Stimulated activated CD4-positive, alpha-beta T cell treated with anti-CD3 and anti-CD28 coated beads, Interleukin-15, amount 100 ng/mL, for 48 hours (primary cell): ENCODE results near the gene CREG2.

Source experiments
- DNase-seq, 2 donors: peaks; one replicate each; pipeline ENCODE4 v3.0.0-alpha.2; 2020; ENCODE audit warnings: low read depth in 2 of 2

CREG2 gene, protein sequence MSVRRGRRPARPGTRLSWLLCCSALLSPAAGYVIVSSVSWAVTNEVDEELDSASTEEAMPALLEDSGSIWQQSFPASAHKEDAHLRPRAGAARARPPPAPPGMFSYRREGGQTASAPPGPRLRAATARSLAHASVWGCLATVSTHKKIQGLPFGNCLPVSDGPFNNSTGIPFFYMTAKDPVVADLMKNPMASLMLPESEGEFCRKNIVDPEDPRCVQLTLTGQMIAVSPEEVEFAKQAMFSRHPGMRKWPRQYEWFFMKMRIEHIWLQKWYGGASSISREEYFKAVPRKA

DNA sequence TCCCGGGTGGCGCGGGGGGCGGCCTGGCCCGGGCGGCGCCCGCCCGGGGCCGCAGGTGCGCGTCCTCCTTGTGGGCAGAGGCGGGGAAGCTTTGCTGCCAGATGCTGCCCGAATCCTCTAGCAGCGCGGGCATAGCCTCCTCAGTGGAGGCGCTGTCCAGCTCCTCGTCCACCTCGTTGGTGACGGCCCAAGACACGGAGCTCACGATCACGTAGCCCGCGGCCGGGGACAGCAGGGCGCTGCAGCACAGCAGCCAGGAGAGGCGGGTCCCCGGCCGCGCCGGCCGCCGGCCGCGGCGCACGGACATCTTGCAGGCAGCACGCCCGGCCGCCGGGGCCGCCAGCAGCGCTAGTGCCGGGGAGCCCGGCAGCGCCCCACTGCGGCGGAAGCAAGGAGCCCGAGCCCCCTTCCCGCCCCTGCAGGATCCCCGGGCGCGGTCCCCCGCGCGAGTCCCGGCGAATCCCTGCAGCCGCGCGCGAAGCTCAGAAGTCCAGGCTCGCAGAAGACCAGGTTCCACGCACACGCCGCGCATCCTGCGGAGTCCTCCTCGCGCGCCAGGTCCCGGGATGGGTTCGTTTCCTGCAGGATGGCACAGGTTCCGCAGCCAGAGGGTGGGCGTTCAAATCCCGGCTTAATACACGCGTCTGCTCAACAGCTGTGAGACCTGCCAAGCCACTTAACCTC, at the start of gene CREG2:
CREG2 (minus strand) TSS at position 353 of the 684 bp plus-strand sequence; CDS start at position 307, 46 bp downstream.
- DNase-seq, result peak; percentile 29 to 44

DNA sequence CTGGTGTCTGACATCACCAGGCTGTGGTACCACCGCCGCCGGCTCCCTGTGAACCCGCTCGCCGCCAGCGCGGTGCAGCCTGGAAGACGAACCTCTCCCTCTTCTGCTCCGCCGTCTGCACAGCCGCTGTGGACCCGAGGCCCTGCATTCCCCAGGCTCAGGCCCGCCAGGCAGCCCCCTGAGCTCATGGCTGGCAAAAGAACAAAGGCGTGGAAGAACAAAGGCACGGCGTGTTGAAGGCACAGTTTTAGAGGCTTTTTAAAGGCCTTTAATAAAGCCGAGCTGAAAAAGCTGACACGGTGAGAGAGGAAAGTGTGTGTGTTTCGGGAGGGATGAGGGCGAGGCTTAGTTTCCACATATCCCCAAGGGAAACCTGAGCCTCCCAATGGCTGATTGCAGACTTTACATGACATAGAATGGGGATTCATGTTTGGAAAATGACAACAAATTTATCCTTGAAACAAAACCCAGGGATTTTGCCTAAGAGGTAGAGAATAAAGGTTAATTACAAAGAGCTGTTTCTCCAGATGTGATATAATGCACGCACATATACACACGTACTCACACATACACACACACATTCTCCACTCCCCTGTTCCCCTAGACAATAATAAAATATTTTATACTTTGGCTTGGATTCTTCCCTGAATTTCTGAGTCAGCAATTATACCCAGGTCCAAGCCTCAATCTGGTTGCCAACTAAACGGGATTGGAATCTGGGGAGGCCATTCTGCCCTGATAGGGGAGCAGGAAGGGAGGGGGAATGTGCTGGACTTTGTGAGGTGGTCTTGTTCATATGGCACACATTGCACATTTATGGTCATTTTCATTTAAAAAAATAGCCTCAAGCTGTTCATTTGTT, 47.9 kb upstream of the CREG2 start:
- DNase-seq, result no peak

DNA sequence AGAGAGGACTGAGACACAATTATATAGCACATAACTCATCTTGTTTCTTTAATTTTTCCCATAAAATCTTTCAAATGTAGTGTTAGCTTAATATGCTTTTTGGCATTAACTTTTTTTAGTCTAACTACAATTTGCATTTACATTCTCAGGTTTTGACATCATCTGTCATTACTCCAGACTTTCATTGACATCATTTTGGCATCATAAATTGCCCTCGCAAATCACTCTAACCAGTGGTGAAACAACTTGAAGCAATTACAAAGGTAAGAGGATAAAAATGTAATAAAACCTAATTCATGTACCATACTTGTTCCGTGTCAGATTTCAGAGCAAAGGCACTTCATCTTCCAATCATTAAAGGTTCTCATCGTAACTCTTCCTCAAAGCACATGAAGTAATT, 46.2 kb upstream of the CREG2 start:
- no peak for DNase-seq

DNA sequence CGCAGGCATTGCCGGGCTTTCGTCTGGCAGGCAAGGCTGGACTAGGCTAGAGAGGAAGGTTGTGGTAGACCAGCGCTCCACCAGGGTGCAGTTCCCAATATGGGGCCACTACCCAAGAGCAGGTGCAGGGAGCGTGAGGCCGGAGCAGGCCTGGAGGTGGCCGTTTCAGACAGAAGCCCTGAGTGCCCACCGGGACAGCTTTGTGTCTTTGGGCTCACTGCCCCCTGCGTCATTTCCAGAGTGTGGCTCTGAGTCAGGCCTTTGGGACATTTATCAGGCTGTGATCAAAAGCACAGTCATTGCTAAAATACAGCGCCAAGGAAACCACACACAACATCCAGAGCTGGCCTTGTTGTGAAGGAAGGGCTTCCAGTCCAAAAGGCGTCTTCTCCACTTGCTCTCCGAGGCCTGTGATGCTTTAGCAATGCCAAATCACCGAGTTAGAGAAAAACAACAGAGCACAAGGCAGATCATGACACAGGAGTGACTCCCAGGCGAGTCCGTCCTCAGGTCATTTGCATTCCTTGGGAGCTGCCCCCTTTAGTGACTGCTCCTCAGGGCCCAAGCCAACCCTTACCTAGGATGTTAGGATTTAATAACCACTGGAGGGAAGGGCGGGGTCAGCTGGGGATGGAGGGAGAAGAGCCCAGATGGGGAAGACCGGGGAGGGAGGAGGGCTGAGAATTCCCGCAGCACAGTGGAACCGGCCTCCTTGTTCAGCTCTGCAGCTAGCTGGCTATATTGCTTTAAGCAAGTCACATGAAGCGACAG, 45.3 kb upstream of the CREG2 start:
- no peak for DNase-seq

DNA sequence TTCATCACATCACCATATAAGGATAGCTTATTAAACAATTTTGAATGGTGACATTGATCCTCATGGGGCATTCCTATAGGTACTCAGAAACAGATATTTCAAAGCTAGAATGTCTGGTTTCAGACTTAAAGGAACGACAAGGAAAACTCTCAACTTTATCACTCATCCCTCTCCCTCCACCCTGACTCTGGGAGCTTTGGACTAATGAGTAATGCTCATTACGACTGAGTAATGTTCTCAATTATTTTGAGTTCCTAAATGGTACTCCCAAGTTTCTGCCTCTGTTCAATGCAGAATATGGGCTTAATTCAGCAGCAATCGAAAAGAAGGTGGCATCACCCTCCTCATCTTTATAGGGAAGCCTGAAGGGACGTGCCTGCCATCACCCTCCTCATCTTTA, 44.2 kb upstream of the CREG2 start:
- no peak for DNase-seq

DNA sequence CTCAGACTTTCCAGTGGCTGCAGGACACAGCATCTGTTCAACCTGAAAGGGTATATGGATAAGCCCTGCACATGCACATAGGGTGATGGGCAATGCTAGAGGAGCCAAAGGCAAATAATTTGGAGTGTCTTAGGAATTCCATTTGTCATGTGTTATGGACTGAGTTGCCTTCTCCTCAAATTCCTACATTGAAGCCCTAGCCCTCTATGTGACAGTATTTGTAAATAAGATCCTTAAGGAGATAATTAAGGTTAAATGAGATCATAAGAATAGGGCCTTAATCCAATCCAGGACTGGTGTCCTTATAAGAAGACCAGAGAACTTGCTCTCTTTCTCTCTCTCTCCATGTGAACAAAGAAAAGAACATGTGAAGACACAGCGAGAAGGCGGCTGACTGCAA, 42.9 kb upstream of the CREG2 start:
- no peak for DNase-seq

DNA sequence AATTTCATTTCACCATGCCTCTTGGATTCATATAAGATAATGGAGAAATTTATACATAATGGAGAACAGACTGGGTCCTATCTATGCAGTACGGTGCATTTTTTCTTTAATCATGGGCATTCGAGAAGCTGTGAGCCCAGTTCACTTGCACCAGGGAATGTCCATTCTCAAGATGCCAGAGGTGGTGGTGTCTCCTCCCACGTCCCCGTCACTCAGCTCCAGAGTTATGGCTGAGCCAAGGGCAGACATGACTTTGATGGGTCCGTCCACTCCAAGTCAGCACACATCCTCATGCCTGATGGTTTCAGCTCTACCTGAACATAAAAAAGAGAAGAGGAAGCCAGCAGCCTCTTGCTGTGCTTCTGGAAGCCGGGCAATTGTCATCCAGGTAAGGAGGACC, 42.1 kb upstream of the CREG2 start:
- DNase-seq, result no peak

DNA sequence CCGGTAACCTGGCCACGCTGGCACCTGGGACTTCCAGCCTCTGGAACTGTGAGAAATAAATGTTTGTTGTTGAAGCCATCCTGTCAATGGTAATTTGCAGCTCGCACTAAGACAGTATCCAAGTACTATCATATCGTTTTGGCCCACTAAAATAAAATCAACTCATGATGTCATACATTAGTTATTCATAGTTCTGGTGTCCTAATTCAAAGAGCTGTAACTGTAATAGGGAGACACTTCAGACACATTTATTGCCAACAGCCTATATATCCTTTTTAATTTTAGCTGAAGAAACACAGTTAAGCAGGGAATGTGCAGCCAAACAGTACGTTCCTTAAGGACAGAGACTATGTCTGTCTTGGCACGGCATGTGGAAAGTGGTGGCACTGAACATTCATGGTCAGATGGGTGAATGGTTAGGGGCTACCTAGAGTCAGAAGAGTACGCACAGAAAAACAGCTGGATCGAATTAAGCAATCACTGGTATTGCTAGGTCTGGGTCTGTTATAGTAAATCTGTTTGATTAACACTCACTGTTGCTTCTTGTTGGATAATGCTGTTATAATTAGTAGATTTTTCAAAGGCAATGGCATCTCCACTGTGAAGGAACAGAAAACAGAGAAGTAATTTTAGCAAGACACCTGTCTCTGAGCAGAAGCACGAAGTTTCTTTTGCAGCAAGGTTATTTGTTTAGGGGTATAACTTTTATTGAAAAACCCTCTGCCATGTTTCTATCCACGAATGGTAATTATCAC, 41.3 kb upstream of the CREG2 start:
- DNase-seq, result no peak

DNA sequence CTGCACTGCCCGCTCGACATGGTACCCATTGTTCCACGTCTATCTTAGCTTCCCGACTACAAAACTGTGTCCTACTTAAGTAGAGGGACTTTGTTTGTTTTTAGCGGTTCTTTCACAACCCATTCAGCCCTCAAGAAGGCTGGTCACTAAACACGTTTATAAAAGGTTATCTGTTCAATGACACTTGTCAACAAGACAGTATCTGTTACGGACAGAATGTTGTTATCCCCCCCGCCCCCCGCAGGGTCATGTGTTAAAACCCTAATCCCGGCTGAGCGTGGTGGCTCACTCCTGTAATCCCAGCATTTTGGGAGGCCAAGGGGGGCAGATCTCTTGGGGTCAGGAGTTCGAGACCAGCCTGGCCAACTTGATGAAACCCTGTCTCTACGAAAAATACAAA, 40.4 kb upstream of the CREG2 start:
- DNase-seq, result no peak

DNA sequence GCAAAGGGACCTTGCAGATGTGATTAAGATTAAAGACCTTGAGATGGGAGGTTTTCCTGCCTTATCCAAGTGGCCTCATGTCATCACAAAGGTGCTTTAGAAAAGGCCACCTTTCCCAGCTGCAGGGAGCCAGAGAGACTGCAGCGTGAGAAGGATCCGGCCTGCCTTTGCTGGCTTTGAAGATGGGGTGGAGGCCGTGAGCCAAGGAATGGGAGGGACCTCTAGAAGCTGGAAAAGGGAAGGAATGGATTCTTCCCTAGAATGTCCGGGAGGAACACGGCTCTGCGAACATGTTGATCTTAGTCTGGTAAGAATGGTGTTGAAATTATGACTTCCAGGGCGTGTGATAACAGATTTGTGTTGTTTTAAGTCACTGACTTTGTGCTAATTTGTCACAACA, 39.9 kb upstream of the CREG2 start:
- DNase-seq, result no peak

DNA sequence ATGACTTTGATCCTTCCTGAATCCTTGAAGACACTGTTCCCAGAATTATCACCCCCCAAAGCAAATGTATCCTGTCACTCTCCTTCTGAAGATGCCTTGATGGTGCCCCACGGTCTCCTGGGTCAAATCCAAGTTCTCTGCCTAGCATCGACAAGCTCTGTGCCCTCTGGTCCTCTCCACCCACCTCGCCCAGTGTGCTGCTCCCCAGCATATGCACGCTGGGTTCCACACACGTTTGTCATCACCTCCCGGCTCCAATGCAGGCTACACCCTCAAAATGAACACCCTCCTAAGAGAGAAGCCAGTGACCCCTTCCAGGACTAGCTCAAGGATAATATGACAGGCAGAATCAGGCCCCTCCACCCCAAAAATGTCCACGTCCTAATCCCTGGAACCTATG, 39.5 kb upstream of the CREG2 start:
- no peak for DNase-seq

DNA sequence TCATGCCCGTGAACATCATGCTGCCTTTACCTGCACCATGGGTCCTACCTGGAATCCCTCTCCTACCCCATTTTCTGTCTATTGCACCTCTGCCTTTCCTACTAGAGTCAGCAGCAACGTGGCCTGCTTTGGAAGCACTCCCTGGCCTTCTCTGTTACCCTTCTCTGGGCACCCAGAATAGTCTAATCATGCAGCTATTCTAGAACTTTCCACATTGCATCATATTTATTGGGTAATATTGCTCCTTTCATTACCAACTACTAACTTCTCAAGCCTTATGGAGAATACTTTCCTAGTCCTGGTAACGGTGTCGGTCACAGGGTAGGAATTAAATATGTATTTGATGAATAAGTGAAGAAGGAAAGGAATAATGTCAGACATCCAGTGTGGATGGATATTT, 33.3 kb upstream of the CREG2 start:
- no peak for DNase-seq

DNA sequence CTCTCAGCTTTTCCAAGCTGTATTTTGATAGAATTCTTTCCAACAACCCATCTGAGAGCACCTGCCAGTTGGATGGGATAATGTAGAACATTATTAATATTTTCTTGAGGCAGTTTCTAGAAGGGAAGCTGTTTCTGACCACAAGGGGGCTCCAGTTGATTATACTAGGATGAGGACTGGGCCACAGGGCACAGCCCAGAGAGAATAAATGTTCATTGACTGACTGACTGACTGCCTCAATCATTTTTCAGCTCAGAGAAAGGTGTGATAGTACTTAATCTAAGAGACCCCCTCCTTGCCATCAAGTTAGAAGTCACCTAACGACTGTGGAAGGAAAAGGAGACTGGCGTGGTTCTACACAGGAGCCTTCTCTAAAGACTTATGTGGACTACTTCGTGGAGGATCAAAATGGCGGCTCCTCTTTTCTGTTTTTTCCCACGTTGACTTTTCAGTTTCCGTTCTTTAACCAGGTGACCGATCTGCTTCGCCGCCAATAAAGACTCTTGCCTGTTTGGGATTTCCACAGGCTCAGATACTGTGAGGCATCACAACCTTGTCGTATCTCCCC, 31.9 kb upstream of the CREG2 start:
- peak; percentile 20 to 53 for DNase-seq

DNA sequence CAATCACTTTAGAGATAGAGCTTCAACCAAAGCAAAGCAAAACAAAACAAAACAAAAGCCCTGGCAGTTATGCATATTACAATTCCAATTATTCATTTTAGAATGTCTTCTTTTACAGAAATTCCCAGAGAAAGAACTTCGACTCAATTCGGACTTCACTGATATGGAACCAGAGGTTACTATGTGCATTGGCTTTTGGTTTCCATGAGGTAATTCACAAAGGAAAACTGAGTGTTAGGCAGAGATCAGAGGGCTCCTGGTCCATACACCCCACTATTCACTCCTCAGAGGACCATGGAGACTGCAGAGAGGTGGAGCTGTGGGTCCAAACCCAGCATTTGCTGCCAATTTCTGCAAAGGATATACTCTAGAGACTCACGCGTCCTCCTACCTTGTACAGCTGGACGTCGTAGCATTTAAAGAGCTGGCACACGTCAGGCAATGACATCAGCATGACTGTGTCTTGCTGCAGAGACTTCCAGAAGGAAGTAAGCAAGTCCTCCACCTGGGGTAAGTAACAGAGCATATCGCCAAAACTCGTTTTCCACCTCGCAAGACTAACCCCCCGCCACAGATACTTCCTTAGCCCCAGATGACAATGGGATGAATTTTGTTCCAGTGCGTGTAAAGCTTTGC, 31.3 kb upstream of the CREG2 start:
- DNase-seq, result no peak

DNA sequence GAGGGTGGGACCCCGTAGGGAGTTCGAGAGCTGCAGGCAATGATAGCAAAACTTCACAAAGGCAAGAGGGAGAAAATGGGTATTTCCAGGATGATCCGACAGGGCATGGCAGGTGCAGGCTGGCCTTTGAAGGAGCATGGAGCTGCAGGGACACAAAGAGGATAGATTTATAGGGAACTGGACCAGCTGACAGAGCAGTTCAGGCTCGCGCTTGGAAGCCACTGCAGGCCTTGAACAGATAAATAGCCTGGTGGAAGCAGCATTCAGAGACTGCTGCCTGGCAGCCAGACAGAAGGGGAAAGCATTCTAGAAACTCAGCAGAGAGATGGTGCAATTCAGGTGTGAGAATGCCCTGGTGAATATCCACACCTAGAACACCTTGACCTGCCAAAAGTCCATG, 29.3 kb upstream of the CREG2 start:
- DNase-seq, result no peak

DNA sequence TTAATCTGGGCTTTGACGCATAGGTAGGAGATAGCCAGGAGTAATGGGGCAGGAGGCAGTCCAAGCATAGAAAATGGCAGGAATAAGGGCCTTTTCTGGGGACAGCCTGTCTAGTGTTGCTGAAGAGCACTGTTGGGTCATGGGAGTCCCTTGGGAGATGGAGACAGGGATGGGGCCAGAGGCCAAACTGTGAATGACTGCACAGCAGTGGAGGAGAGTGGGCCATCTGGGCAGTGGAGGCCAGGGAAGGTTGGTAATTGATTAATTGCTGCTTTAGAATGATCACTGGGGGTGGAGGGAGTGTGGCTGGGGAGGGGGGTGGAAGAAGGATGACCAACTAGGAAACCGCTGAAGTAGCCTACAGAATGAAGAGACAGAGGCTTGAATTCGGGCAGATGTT, 28.6 kb upstream of the CREG2 start:
- DNase-seq, result no peak

DNA sequence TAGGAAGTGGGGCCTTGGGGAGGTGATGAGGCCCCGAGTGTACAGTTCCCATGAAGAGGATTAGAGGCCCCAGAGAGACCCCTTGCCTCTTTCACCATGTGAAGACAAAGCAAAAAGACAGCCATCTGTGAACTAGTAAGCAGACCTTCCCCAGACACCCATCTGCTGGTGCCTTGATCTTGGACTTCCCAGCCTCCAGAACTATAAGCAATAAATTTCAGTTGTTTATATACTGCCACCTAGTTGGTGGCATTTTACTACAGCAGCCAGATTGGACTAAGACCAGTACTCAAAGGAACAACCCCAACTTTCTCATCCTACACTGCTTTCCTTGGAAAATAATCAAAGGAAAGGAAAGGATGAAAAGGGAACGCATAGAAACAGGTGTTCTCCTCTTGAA, 27.9 kb upstream of the CREG2 start:
- DNase-seq, result no peak

DNA sequence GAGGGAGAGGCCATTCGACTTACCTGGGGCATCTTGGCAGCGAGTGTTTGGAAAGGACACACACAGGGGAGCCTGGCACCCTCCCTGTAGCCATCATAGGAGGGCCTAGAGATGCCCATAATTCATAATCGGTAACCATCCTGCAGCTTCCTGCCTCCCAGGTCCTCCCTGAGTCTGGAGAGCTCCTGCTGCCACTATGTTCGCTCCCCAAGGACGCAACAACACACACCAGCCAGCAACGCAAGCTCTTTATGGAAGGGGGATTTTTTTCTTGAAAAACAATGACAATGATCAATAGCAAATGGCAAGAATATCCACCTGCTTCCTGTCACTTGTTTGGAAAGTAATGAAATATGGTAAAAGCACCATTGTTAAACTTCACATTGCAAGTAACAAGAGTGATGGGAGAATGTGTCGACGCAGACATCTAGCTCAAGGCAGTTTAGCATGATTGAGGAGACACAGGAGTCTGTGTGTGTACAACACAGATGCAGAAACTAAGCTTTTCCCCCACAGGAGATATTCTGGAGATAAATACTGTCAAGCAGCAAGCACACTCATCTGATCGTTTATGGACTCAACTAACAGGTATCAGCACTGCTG, 24.9 kb upstream of the CREG2 start:
- DNase-seq, result no peak

DNA sequence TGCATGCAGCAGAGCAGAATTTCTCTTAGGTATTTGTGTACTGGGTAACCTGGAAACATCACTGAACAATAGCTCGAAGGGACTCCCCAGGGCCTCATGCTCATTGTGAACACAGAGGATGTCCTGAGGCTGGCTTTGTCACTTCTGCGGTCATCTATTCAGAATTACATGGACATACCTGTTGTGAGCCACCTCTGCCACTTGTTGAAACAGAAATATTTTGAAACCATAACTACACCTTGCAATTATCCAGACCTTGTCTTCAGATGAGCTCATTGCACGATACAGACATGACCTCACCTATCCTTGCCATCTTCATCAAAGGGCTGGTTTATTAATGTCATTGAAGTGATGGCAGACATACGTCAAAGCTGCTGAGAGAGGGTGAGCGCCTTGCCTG, 23.4 kb upstream of the CREG2 start:
- no peak for DNase-seq

DNA sequence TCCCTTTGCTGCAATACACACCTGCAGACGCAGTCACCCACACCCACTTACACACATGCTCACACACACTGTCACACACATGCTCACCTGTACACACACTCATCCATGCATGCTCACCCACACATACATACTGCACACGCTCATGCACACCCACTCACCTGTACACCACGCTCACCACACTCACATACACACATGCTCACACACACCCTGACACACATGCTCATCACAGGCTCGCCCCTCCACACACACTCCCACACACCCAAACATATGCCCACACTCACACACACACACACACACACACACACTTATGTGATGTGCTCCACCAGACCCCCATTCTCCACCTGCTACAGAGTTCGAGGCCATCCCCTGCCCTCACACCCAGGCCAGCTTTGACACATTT, 22.8 kb upstream of the CREG2 start:
- DNase-seq, result no peak
